T-helper 2 cell (primary cell): ENCODE results near the gene MNS1.
"Not testable (repeated sequence)": the region's sequence is repeated elsewhere in the genome, so short reads cannot be mapped to it uniquely, and the experiment has no call there.

Experiments
- DNase-seq, 5 experiments: peaks; one replicate each; pipeline versions ENCODE4 v3.0.0 to v3.0.0-alpha.2; 2012 to 2022
- total RNA-seq, 2 donors: gene quantifications; one replicate each; lab custom pipeline; 2026; lab: John Stamatoyannopoulos, UW

Gene MNS1, protein sequence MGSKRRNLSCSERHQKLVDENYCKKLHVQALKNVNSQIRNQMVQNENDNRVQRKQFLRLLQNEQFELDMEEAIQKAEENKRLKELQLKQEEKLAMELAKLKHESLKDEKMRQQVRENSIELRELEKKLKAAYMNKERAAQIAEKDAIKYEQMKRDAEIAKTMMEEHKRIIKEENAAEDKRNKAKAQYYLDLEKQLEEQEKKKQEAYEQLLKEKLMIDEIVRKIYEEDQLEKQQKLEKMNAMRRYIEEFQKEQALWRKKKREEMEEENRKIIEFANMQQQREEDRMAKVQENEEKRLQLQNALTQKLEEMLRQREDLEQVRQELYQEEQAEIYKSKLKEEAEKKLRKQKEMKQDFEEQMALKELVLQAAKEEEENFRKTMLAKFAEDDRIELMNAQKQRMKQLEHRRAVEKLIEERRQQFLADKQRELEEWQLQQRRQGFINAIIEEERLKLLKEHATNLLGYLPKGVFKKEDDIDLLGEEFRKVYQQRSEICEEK
- 0.27 to 0.62 reads per million in 2 donors for total RNA-seq

DNA sequence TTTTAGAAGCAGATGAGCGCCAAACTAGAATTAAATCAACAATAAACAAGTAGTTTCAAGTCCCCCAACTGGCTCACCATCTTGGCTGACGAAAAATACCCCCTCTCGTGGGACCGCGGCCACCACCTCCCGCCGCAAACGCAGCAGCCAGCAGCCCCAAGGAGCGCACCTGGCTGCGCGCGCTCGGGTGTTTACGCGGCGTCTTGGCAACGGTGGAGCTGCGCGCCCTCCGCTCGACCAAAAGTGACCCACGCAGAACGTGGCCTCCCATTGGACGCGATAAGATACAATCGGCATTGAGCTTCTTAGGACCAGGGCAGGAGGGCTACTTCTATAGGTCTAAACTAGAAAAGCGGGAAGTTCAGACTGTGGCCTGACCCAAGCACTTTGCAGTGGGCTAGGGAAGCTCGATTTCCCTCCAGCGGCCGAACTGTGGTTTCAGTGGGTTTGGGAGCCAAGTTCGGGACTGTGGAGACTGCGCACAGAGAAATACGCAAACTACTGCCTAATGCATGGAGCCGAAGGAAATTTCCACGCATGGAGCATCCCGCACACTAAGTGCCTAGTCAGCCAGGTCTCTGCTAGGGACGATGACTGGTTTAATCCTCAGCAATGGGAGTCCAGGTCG, at the start of gene MNS1:
TSS of gene MNS1 (minus strand) at position 245 of the 628 bp plus-strand sequence. CDS start at position 80, 165 bp downstream.
- peak in 4 of 5 experiments; percentile 13 to 78 (median 21) for DNase-seq

DNA sequence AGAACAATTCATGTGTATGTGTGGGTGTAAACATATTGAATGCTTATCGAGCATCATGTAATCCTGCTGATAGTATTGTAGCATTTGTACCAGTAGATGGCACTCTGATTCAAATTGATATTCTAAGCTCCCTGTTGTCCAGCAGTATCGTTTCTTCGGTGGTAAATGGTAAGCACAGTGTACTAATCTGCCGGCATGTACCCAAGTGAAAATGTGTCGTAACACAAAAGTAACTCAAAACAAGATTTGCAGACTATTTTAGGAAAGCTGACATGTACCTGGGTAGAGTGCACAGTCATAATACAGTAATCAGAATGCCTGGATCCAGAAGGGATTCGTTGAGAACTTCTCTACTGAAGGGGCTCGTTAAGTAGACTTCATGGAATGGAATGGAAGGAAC, 31.7 kb upstream of the MNS1 start:
- peak in 1 of 5 experiments; percentile 66 for DNase-seq

DNA sequence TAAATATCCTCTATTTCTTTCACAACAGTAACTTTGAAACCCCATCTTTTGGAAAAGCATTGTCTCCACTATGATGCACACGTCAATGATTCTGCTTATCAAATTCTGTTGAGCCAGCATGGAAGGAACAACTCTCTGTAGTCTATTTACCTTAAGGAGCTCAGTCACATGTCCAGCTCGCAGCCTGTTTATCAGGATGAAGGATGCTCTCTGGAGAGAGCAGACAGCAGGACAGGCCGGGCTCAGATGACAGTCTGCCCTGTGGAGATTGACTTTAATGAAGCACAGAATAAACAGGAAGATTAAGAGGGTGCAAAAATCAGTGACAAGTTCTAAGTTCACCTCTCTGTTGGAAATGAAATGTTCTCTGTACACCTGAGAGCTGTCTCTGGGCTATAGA, 30.6 kb upstream of the MNS1 start:
- DNase-seq, result no peak

DNA sequence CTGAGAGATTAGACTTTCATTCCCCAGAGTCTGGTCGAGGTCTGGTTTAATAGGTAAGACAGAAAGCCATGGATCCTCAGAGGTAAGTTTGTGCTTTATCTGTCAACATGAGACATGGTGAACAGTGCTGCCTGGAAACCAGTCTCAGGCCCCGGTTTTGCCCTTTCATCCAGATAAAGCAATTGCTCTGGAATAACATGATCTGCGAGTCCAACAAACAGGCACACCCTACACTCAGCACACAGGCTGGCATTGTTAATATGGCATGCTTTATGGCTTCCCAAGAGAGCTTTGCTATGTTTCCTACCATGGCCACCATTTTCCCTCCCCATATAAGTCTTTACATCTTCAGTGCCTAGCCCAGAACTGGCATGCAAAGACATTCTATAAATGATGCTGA, 30.1 kb upstream of the MNS1 start:
- no peak for DNase-seq

DNA sequence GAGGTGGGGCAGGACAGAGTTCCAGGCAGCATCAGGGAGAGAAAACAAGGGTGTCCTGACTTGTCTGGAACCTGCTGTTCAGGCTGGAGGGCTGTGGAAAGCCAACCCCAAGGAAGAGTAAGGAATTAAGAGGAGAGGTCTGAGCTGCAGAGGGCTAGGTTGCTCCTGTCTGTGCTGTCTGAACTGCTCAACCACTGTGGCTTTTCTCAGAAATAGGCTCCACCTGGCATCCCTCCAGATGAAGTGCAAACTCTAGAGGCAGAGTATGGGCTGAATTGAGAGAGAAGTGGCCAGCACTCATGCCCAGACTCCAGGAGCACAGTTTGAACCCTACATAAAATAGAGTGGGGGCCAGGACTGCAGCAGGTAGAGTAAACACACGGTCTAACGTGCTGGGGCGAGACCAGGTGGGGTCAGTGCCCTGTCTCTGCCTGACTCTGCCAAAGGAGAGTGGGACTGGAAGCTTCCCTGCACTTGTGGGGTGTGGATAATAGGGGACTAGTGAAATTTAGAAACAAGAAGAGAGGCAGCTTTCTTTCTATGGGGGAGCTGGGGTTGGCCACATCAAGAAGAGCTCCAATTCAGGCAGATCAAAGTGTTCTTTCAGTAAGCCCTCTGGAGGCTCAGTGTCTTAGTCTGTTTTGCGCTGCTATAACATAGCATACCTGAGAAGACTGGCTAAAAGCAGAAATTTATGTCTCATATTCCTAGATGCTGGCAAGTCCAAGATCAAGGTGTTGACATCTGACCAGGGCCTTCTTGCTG, 28.0 kb upstream of the MNS1 start:
- DNase-seq, result peak in 1 of 5 experiments; percentile 56

DNA sequence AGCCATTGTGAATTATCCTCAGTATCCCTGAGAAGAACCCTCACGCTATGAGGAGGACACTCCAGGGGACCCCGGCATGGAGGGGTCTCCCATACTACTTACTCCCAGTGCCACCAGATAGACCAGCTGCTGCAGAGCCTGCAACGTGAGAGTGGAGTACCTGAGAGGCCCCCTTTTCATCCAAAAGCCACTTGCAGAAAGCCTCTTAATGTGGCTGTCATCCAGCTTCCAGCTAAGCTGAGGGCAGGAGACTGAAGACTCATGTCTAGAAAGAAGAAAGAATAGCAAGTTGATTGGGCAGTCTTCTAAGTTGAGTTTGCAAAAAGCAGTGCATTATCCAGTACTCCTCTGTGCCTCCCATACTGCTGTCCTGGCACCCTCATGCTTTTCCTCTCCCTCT, 27.3 kb upstream of the MNS1 start:
- no peak for DNase-seq

DNA sequence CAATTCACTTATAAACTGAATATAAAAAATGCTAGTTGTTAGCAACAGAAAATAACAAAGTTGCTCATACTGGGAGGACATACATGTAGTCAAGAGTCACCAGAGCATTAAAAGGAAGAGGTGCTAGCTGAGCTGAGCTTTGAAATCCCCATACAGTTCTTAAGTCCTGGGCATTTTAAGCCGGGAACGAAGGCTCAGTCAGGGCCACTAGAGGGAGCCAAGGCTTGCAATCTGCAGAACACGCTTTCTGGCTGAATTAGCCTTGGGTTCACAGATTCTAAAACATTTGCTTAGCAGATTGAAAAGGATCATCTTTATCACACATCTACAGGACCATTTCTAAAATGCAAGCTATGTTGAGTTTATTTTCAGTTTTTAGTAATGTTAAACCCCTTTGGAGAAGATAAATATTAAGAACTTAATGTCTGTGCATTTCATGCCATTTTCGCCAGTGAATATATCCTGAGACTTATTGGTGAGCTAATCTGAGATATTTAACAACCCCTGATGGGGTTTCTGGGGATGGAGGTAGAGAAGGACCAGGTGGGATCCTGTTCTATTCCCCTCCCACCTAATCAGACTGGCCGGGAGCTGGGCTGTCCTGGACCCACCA, 26.3 kb upstream of the MNS1 start:
- peak in 3 of 5 experiments; percentile 15 to 70 (median 25) for DNase-seq

DNA sequence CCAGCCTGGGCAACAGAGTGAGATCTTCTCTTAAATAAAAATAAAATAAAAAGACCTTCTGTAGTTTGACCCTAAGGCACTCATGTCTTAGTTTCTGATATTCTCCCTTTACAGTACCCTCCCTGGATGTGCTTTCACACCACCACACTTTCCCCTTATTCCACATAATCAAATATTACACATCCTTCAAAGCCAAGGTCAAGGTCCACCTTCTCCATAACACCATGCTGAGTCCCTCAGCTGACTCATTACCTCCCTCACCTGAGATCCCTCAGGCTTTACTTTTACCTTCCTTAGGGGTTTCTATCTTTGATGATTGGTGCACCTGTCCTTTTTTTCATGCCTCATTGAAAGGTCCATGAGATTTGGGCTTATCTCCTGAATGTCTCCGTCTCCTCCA, 25.5 kb upstream of the MNS1 start:
- no peak for DNase-seq

DNA sequence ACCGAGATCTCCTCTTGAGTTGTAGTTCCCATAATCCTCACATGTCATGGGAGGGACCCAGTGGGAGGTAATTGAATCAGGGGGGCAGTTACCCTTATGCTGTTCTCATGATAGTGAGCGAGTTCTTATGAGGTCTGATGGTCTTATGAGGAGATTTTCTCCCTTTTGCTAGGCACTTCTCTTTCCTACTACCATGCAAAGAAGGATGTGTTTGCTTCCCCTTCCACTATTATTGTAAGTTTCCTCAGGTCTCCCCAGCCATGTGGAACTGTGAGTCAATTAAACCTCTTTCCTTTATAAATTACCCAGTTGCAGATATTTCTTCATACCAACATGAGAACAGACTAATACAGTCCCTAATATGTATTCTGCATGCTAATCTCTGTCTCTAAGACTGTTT, 21.3 kb upstream of the MNS1 start:
- DNase-seq, result not testable (repeated sequence)

DNA sequence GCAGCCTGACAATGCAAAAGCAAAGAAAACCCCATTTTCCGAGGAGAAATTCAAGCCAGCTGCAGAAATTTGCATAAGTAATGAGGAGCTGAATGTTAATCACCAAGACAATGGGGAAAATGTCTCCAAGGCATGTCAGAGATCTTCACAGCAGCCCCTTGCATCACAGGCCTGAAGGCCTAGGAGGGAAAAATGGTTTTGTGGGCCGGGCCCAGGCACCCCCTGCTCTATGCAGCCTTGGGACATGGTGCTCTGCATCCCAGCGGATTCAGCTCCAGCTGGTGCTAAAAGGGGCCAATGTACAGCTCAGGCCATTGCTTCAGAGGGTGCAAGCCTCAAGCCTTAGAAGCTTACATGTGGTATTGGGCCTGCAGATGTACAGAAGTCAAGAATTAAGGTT, 20.5 kb upstream of the MNS1 start:
- DNase-seq, result not testable (repeated sequence)

DNA sequence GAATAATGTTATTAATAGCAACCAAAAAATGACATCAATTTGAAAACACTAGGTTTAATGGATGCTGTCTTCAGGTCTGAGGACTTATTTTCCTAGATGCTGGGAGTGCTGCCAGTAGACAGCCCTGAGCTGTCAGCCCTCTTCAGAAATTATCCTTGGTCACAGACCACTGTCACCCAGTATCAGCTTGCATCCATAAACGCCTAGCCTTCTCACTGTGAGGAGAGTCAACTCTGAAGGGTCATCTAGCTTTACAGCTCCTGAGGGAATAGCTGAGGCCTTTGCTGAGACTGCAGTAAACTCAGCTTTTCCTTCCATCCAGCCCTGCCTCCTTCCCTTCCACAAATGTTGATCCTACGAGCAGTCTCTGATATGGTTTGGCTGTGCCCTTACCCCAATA, 19.4 kb upstream of the MNS1 start:
- DNase-seq, result no peak

DNA sequence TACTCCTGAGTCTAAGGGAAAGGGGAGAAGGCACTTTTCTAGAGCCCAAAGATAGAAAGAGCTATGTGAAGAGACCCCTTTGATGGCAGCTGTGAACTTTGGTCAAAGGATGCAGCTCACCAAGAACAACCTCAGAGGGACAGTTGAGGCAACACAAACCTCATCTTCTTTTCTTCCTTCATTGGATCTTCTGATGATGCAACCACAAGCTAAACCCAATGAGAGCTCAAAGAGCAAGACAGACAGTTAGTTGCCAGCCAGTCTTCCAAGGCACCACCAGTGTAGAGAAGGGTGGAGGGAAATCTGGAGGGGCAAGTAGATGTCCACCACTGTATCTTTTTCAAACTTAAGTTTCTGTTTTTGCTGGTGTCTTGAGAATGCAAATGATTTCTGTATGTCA, 10.4 kb upstream of the MNS1 start:
- no peak for DNase-seq

DNA sequence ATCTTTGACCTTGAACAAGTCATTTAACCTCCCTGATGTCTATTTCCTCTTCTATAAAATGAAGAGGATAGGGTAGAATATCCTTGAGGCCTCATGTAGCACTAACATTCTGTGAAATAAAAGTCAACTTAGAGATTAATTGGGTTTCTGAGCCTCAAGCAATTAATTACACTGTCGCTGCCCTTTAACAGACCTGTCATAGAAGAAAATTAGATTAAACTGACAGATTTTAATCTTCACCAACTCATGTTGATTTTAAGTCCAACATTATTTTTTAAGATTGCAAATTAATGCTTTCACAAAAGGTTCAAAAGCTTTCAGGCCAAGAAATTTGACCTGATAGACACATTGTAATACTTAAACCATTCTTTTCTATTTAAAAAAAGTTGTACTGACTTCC, 8.1 kb upstream of the MNS1 start:
- no peak for DNase-seq

DNA sequence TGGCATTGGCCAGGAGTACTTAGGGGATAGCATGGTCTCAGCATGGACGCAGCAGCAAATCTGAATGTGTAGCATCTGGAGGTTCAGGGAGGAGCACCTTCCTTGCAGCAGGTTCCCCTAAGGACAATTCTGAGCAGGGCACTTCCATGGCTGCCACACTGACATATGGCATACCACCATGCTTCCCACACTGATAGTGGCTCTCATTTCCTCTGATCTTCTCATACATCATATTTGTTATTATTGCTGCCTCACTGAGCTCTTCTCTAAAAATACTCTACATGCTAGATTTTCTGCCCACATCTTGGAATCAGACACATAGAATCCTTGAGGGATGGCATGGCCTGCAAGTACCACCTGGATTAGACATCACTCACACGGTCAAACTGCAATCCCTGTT, 7.3 kb upstream of the MNS1 start:
- no peak for DNase-seq

DNA sequence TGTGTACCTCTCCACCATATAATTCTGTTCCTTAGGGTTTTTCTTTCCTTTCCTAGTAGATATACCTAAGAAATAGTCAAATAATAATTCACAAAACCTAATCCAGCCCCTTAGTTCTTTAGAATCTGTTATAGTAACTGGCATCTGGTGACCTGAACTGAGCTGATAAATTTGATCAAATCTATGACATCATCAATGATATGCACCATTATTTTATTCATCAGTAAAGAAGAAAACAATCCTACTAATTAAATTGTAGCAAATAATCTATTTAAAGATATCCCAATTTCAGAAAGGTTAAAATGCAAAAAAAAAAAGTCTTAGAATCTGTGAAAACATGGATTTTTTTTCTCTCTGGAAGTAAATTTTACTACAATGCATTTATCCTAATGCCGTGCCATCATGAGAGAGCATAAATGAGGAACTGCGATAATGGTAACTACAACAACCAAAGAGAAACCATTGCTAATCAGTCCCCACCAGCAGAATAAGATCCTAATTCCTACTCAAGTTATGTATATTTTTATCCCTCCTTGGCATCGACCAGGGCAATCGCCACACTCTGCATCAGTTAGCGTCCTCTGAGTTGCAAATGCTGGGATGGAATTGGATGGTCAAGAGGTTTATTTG, 6.6 kb upstream of the MNS1 start:
- DNase-seq, result no peak

DNA sequence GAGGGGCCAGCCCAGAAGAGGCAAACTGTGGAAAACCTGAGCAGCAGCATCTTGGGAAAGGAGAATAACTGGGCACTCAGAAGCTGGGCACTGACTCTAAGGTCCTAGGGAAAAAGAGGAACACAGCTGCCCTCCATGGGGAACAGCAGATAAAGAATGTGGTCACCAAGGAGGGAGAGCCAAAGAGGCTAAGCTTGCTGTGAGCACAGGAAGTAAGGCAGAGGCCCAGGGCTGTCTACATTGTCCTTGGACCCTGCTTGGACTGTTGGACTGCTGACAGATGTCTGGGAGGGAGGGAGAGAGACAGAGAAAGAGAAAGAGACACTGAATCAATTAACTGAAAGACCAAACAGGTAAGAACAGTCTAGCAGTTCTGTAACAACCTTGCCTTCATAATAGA, 4.5 kb upstream of the MNS1 start:
- DNase-seq, result no peak

DNA sequence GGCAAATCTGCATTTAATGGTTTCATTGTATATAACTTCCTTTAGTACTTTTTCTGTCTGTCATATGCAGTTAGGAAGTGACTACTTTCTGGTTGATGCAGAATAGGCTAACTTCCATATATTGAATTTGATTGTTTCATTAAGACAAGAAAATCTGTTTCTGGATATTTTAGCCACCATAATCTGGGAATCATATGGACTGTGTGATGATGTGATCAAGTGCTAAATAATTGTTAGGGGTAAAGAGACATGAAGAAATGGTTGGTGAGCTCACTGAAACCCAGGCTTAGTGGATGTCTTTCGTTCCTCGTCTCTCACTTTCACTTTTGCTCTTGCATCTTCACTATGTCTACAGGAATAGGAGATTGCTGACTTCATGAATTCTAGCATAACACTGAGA, 3.5 kb upstream of the MNS1 start:
- peak in 1 of 5 experiments; percentile 66 for DNase-seq

DNA sequence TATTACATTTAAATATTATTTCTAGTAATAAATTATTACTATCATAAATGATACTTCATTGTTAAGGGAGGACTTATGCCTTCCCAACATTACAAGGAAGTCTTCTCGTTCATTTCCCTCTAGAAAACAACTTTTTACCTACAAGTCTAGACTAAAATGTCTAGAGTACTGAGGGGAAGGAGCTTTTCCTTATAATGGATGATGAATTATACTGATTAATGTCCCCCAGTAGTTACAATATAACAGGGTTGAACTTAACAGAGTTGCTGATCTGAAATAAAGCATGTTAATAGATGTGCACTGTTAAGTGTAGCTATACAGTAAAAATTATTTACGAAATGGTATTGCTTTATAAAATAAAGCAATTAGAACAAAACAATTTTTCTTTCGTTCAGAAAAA, 2.7 kb upstream of the MNS1 start:
- no peak for DNase-seq

DNA sequence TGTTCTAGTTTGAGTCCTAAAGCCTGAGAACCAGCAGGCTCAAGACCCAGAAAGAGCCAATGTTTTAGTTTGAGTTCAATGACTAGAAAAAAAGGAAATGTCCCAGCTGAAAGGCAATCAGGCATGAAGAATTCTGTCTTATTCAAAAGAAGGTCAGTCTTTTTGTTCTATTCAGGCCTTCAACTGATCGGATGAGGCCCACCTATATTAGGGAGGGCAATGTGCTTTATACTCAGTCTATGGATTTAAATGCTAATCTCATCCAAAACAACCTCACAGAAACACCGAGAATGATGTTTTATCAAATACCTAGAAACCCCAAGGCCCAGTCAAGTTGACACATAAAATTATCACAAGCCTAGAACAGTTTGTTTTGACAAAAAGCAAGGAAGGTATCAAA, 4.0 kb downstream of the MNS1 start:
- DNase-seq, result no peak

DNA sequence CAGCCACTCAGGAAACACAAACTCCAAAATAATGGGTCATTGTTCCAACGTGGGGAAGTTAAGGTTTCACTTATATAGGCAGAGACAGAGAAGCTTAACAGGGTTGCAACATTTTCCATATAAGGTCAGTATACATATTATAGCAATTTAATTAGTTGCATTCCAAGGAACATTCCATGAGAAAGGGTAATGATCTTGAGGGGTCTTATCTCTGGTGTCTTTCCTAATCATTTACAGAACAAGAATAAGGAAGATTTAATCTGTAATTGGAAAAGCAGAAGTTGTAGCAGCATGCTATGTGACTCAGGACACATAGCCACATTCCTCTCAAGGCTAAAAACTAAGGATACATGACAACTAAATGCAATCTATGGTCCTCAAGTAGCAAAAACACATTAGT, 4.9 kb downstream of the MNS1 start:
- no peak for DNase-seq

DNA sequence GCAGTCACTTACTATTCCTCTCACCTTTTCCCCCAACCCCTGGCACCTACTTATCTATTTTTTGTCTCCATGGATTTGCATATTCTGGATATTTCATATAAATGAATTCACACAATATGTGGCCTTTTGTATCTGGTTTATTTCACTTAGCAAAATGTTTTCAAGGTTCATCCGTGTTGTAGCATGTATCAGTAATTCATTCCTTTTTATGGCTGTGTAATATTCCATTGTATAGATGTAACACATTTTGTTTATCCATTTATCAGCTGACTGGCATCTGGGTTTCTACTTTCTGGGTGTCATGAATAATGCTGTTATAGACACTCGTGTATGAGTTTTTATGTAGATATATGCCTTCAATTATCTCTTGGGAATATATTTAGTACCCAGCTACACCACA, 5.8 kb downstream of the MNS1 start:
- DNase-seq, result no peak

DNA sequence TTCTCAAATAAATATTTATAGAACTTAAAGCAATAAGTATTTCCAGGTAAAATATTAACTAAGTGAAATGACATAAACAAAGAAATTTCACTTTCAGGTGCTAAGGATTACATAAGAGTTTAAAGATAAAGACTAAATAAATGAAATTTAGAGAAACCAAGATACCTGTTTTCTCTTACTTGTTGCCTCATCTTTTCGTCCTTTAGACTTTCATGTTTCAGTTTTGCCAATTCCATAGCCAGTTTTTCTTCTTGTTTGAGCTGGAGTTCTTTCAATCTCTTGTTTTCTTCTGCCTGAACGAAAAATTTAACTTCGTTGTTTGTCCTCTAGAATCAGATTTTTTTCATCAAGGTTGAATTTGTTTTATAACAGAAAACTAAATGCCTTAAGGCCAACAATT, 8.7 kb downstream of the MNS1 start:
- no peak for DNase-seq
